ENCODE data around the gene ZDHHC11.
"Not testable (repeated sequence)": the region's sequence is repeated elsewhere in the genome, so short reads cannot be mapped to it uniquely, and the experiment has no call there.

GRCh38 chr5:847736-848135, 3.0 kb downstream of the ZDHHC11 start:
- TF ChIP-seq CTCF (IDR thresholded peaks at IDR 0.05; ENCODE audit: low read depth, low read length, poor library complexity, severe bottlenecking); EZH2phosphoT487 (IDR thresholded peaks at IDR 0.05; ENCODE audit: borderline replicate concordance, low read length): not testable (repeated sequence)

Data from DOHH2 (cell line).